ENCODE measurements around the gene AGAP1. TPM values are rescaled to one million over a fixed set of nuclear protein-coding genes. Genes with fewer than 3 reads are reported as not detected.

Gene AGAP1
- polyA plus RNA-seq, 2 of the 4 experiments (the other 2 are of a cell fraction), result 20.2 to 21.9 TPM

DNA sequence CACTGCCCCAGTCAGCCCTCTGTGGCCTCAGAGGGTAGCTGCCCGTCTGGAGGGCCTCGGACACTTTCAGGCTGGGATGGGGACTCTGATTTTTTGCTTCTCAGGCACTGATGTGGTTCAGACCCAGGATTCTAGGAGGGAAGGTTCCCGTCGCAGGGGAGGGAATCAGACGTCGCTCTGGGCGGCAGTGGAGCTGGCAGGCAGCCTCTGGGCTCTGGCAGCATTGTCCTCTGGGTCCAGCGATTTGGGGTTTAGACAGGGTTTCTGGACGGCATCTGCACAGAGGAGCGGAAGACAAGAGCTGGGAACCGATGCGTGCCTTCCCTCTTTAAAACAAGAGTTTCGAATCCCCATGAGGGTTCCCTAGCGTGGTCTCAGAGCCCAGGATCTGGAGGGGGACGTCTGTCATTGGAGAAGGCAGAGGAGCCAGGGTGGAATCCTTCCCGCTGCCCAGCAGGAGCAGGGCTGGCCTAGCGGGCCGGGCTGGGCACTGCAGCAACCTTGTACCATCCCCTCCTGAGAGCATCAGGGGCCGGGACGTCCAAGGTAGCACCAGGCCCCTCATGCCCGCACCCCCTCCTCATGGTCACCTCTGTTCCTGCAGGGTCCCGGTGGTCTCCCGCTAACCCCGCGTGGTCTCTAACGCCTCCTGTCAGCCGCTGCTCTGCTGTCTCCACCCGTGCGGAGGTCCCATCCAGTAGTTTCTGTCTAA is 246.0 kb downstream of the AGAP1 start:
- no peak overlapping the region for H3K4me3 ChIP-seq
- FAIRE-seq (no peak), ATAC-seq (peak in 1 of 2 experiments; percentile 58; a peak in 4 of 6 replicates), DNase-seq (ENCODE audit: low read depth in 1 of 2, low spot score in 1 of 2) (no peak)
- H3K4me1 ChIP-seq, result no peaks in the 10 kb centered on the region
- ChIA-PET CTCF (interaction anchor here (0.6 to 11.9 kb wide), 4 partner anchors 9 to 610 kb away, joined by 3 to 190 read pairs (median 6); no protein-coding TSS in a partner anchor), POLR2A (no interaction called here)
- no peak overlapping the region for H3K27ac ChIP-seq
- 93% methylated on average over 26 of the region's 29 CpGs for WGBS (ENCODE audit: missing lambda C conversion rate)
- no peak overlapping the region for H3K4me2 ChIP-seq
- no peaks in the 10 kb centered on the region for H3K9me3 ChIP-seq
- no peak for TF ChIP-seq MAZ (IDR thresholded peaks at IDR 0.05; ENCODE audit: borderline replicate concordance, low read depth, low read length)
- TF ChIP-seq EHMT2 (IDR thresholded peaks at IDR 0.05; ENCODE audit: low read depth), result no peak
- TF ChIP-seq PBX3 (IDR thresholded peaks at IDR 0.05), result no peak
- no peak for TF ChIP-seq RAD21 (conservative IDR thresholded peaks at IDR 0.05 in 1 of 2, IDR thresholded peaks at IDR 0.05 in 1 of 2)
- no peak for TF ChIP-seq REST (IDR thresholded peaks at IDR 0.05)

- ATAC-seq, result peak; percentile 62 to 73; a peak in 3 of 6 replicates
- WGBS (ENCODE audit: missing lambda C conversion rate), result 61% methylated on average over 9 of the region's 9 CpGs
- TF ChIP-seq REST (IDR thresholded peaks at IDR 0.05), result no peak
- no peak for TF ChIP-seq MAFK (IDR thresholded peaks at IDR 0.05; ENCODE audit: partially characterized antibody)
- TF ChIP-seq POLR2A (IDR thresholded peaks at IDR 0.05; ENCODE audit: low read length), result no peak
- peak; percentile 39; the same call in 2 of the 3 replicates for TF ChIP-seq SMC3 (IDR thresholded peaks at IDR 0.05)
- no peak for TF ChIP-seq PHF8 (IDR thresholded peaks at IDR 0.05; ENCODE audit: borderline replicate concordance, low read depth)
- peak; percentile 44 for TF ChIP-seq CTCF (IDR thresholded peaks at IDR 0.05)
- no peak for TF ChIP-seq NFE2L2 (conservative IDR thresholded peaks at IDR 0.05; ENCODE audit: low read length)
- TF ChIP-seq ZNF302 (CRISPR knock-in tag; IDR thresholded peaks at IDR 0.05), result no peak
- TF ChIP-seq HOXB13 (CRISPR knock-in tag; IDR thresholded peaks at IDR 0.05; ENCODE audit: low read depth), result no peak
- no peak for TF ChIP-seq ESRRA (IDR thresholded peaks at IDR 0.05; ENCODE audit: borderline replicate concordance, low read length)
- no peak for TF ChIP-seq KDM5A (IDR thresholded peaks at IDR 0.05)
- TF ChIP-seq NR3C1 (IDR thresholded peaks at IDR 0.05), result no peak
- peak; percentile 48 to 52; a peak in 4 of 5 replicates for TF ChIP-seq RAD21 (conservative IDR thresholded peaks at IDR 0.05 in 1 of 2, IDR thresholded peaks at IDR 0.05 in 1 of 2)
These were observed 247.0 kb downstream of the AGAP1 start for GRCh38 chr2:235740821-235741220.

More at GRCh38 chr2:235740821-235741220, 247.0 kb downstream of the AGAP1 start:
- Histone ChIP-seq H3K9me3 (no peaks in the 10 kb centered on the region), H3K4me2 (no peak overlapping the region), H3K4me1 (no peaks in the 10 kb centered on the region; the same call in 2 of the 3 replicates), H3K27ac (no peak overlapping the region), H3K4me3 (no peak overlapping the region)
- ChIA-PET CTCF (interaction anchor here (0.7 to 11.9 kb wide), 6 partner anchors 10 to 375 kb away, joined by 3 to 190 read pairs (median 6); no protein-coding TSS in a partner anchor), POLR2A (no interaction called here)
- peak; percentile 13 to 22 for DNase-seq (ENCODE audit: low read depth in 1 of 2, low spot score in 1 of 2)
- FAIRE-seq, result no peak

Data from A549 (cell line).